MM.1S (cell line): ENCODE results near the gene ZNF385A.

Experiments
- EZH2 ChIP-seq: fragments of 300-600 bp; sonication (generic); optimal IDR thresholded peaks from 2 replicates; pipeline ENCODE3; 2017; ENCODE audit warnings: low read depth, mild to moderate bottlenecking, antibody characterized with exemption, low read length, mixed read lengths
- TF ChIP-seq, protein P1 (sequence below): fragments of 300-600 bp; sonication (generic); IDR thresholded peaks from 2 replicates; pipeline ENCODE4 v1.5.1; 2016; ENCODE audit warnings: antibody characterized with exemption, low read length, mixed read lengths

- no peak for TF ChIP-seq EZH2
- TF ChIP-seq, protein P1, sequence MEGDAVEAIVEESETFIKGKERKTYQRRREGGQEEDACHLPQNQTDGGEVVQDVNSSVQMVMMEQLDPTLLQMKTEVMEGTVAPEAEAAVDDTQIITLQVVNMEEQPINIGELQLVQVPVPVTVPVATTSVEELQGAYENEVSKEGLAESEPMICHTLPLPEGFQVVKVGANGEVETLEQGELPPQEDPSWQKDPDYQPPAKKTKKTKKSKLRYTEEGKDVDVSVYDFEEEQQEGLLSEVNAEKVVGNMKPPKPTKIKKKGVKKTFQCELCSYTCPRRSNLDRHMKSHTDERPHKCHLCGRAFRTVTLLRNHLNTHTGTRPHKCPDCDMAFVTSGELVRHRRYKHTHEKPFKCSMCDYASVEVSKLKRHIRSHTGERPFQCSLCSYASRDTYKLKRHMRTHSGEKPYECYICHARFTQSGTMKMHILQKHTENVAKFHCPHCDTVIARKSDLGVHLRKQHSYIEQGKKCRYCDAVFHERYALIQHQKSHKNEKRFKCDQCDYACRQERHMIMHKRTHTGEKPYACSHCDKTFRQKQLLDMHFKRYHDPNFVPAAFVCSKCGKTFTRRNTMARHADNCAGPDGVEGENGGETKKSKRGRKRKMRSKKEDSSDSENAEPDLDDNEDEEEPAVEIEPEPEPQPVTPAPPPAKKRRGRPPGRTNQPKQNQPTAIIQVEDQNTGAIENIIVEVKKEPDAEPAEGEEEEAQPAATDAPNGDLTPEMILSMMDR, result no peak
These were observed 21.5 kb downstream of the ZNF385A start for GRCh38 chr12:54363047-54363446.
